A673 (cell line): ENCODE measurements around the gene BACE2. TPM values are rescaled to one million over a fixed set of nuclear protein-coding genes. Genes with fewer than 3 reads are reported as not detected.
A peak's percentile ranks its signal among the peaks of the same experiment; 100 is the strongest.

ENCODE experiments used
- Bru-seq: library from RNA; stranded (reverse); fragments of 400-500 nt; gene quantifications from one replicate; lab custom pipeline; 2021; lab: Mats Ljungman, UMichigan
- BruChase-seq, 2 experiments: library from RNA; stranded (reverse); fragments of 400-500 nt; gene quantifications; one replicate each; lab custom pipeline; 2021; lab: Mats Ljungman, UMichigan
- BruUV-seq: library from RNA; stranded (reverse); fragments of 400-500 nt; replicated peaks from 2 replicates; lab custom pipeline; 2021; lab: Mats Ljungman, UMichigan
- CTCF ChIA-PET: fragments of 300-600 bp; sonication (Branson Sonifier 250); formaldehyde crosslinking; loops from one replicate; lab custom pipeline; 2022; ENCODE audit warnings: antibody characterized with exemption; lab: Charles Lee
- POLR2A ChIA-PET: fragments of 300-600 bp; sonication (Branson Sonifier 250); formaldehyde crosslinking; loops from one replicate; lab custom pipeline; 2022; ENCODE audit warnings: antibody characterized with exemption; ENCODE audit not compliant: low non-redundant PET; lab: Charles Lee
- DNase-seq: peaks from one replicate; pipeline ENCODE4 v3.0.0-alpha.2; 2015; ENCODE audit warnings: low spot score
- H3K27ac ChIP-seq: fragments of 200-600 bp; sonication (generic); 2 replicates; pipeline ENCODE4 v1.5.1; 2016; ENCODE audit warnings: mixed run types, low read depth, mild to moderate bottlenecking, mixed read lengths, antibody characterized with exemption, low read length; ENCODE audit not compliant: poor library complexity, severe bottlenecking
- H3K27me3 ChIP-seq: fragments of 200-600 bp; sonication (generic); replicated peaks from 2 replicates; pipeline ENCODE4 v1.6.1; 2017; ENCODE audit warnings: mixed run types, low read depth, mild to moderate bottlenecking, mixed read lengths, antibody characterized with exemption, low read length; ENCODE audit not compliant: insufficient read depth, poor library complexity
- H3K36me3 ChIP-seq: fragments of 200-600 bp; sonication (generic); 2 replicates; pipeline ENCODE4 v1.6.1; 2016; ENCODE audit warnings: mixed run types, mild to moderate bottlenecking, mixed read lengths, antibody characterized with exemption, low read length; ENCODE audit not compliant: insufficient read depth, poor library complexity, severe bottlenecking
- H3K4me1 ChIP-seq: fragments of 200-600 bp; sonication (generic); 2 replicates; pipeline ENCODE4 v1.6.1; 2017; ENCODE audit warnings: mixed run types, mild to moderate bottlenecking, mixed read lengths, antibody characterized with exemption, low read length; ENCODE audit not compliant: insufficient read depth, poor library complexity, severe bottlenecking
- H3K4me3 ChIP-seq: fragments of 200-600 bp; sonication (generic); 2 replicates; pipeline ENCODE4 v1.5.1; 2016; ENCODE audit warnings: low read depth, mixed run types, mild to moderate bottlenecking, mixed read lengths, low read length; ENCODE audit not compliant: poor library complexity, severe bottlenecking
- H3K9me3 ChIP-seq: fragments of 200-600 bp; sonication (generic); 2 replicates; pipeline ENCODE4 v1.6.1; 2016; ENCODE audit warnings: mixed run types, low read depth, mild to moderate bottlenecking, mixed read lengths, antibody characterized with exemption, low read length; ENCODE audit not compliant: poor library complexity, severe bottlenecking
- CTCF ChIP-seq: fragments of 300-800, 200-600 bp; sonication (generic); conservative IDR thresholded peaks from 2 replicates; pipeline ENCODE4 v1.5.1; 2017; ENCODE audit warnings: low read depth, mild to moderate bottlenecking, antibody characterized with exemption, low read length, moderate library complexity, mixed read lengths
- EZH2 ChIP-seq: fragments of 200-600 bp; sonication (generic); IDR thresholded peaks from 2 replicates; pipeline ENCODE4 v1.6.1; 2017; ENCODE audit warnings: borderline replicate concordance, low read depth, mild to moderate bottlenecking, mixed read lengths, antibody characterized with exemption, low read length; ENCODE audit not compliant: poor library complexity, severe bottlenecking
- intact Hi-C: fragments of 100-400 bp; cut with micrococcal nuclease; formaldehyde crosslinking; loops from one replicate; pipeline ENCODE4 v1.10.0; 2022; ENCODE audit not compliant: unreplicated experiment
- long read RNA-seq: library from polyadenylated mRNA; stranded (forward); transcript quantifications from one replicate; pipeline ENCODE4 v2.0.0, GENCODE V29; 2022
- total RNA-seq: library from RNA; stranded (reverse); gene quantifications from 2 replicates; pipeline ENCODE4 v1.2.3, GENCODE V29; 2021

BACE2 gene
- total RNA-seq: 6.9 and 8.0 TPM in 2 replicates
- percentile 49 among the genes with signal in this experiment for Bru-seq, nascent RNA
- percentile 60 among the genes with signal in this experiment for BruChase-seq, experiment 1, labeled RNA remaining after a 2-hour chase
- percentile 63 among the genes with signal in this experiment for BruChase-seq, experiment 2, labeled RNA remaining after a 6-hour chase
- long read RNA-seq, transcript BACE2-202 (9 exons, 2,993 nt): major isoform, 10 of 13 reads
- long read RNA-seq, partial matches to known transcripts: 0 of 13 reads
- long read RNA-seq, other reads (novel, unspliced or antisense): 2 of 13 reads

- H3K4me1 ChIP-seq: no peaks in the 10 kb centered on the region
- H3K27me3 ChIP-seq: peaks cover 16% of the 10 kb centered on the region
- peak within 1 kb of the TSS; percentile 65 for H3K27ac ChIP-seq
- intact Hi-C loops: no loop called here
- no peaks in the 10 kb centered on the region for H3K36me3 ChIP-seq
- DNase-seq: peak; percentile 57
- no peak for TF ChIP-seq EZH2
- POLR2A ChIA-PET: interaction anchor here (0.7 kb wide), 1 partner anchor 483 kb away, joined by 5 read pairs; no protein-coding TSS in a partner anchor
- H3K4me3 ChIP-seq: peak within 1 kb of the TSS; percentile 55
- no TSS peak for BruUV-seq
- CTCF ChIA-PET: interaction anchor here (0.7 to 0.8 kb wide), 2 partner anchors 12 to 55 kb away, joined by 3 to 4 read pairs; no protein-coding TSS in a partner anchor
- H3K9me3 ChIP-seq: no peaks in the 10 kb centered on the region
Measured at GRCh38 chr21:41167348-41168342, at the start of gene BACE2. Gene BACE2, plus strand, starts transcription at chr21:41168160. Its CDS starts 104 bp downstream, at chr21:41168264.

- TF ChIP-seq CTCF (no peak), EZH2 (no peak)
Measured at GRCh38 chr21:41119901-41120300, 48.1 kb upstream of the BACE2 start.

GRCh38 chr21:41120997-41121396 lies 47.0 kb upstream of the BACE2 start:
- ChIA-PET POLR2A (no interaction called here), CTCF (no interaction called here)
- TF ChIP-seq EZH2 (no peak), CTCF (no peak)
- no peaks in the 10 kb centered on the region for H3K36me3 ChIP-seq
- intact Hi-C loops: no loop called here
- BruUV-seq: no TSS peak
- no peaks in the 10 kb centered on the region for H3K4me1 ChIP-seq
- no peak for DNase-seq
- no peak overlapping the region for H3K4me3 ChIP-seq
- no peaks in the 10 kb centered on the region for H3K27me3 ChIP-seq
- no peaks in the 10 kb centered on the region for H3K9me3 ChIP-seq
- H3K27ac ChIP-seq: no peak overlapping the region

More at GRCh38 chr21:41119901-41120300, 48.1 kb upstream of the BACE2 start:
- no peaks in the 10 kb centered on the region for H3K27me3 ChIP-seq
- no TSS peak for BruUV-seq
- H3K4me3 ChIP-seq: no peak overlapping the region
- POLR2A ChIA-PET: no interaction called here
- no peaks in the 10 kb centered on the region for H3K9me3 ChIP-seq
- no peaks in the 10 kb centered on the region for H3K4me1 ChIP-seq
- CTCF ChIA-PET: no interaction called here
- no peak for DNase-seq
- no peak overlapping the region for H3K27ac ChIP-seq
- H3K36me3 ChIP-seq: no peaks in the 10 kb centered on the region
- intact Hi-C loops: no loop called here
